ENCODE measurements around the gene MAGI1. TPM values are rescaled to one million over a fixed set of nuclear protein-coding genes. Genes with fewer than 3 reads are reported as not detected.

The MAGI1 gene
- total RNA-seq, 1 donor from 2014 or later: 21.9 TPM

DNA sequence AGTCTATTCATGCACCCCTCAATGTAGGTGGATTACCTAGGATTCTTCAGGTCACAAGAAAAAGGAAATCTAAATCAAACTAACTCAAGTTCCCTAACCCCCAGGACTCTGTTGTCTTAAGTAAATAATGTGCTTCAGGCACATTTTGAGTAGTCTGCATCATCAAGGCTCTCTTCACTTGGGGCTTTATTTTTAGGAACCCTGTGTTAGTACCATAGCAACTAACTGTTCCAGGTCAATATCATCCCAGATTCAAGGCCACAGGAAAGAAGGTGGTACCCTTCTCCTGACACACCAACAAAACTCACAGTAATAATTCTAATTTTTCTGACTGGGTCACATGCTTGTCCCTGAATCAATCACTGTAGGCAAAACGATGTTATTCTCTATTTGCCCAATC lies 218.1 kb downstream of the MAGI1 start:
- Mint-ChIP-seq H3K4me1 (ENCODE audit: unreplicated experiment) (no peaks in the 10 kb centered on the region), H3K27ac (ENCODE audit: unreplicated experiment) (no peak overlapping the region), H3K9me3 (ENCODE audit: unreplicated experiment) (peaks cover 3% of the 10 kb centered on the region), H3K4me3 (ENCODE audit: unreplicated experiment) (no peak overlapping the region), H3K27me3 (ENCODE audit: unreplicated experiment) (no peaks in the 10 kb centered on the region), H3K36me3 (ENCODE audit: unreplicated experiment) (no peaks in the 10 kb centered on the region)
- no peak for DNase-seq (ENCODE audit: extremely low spot score, unreplicated experiment)
- TF ChIP-seq, protein P1, sequence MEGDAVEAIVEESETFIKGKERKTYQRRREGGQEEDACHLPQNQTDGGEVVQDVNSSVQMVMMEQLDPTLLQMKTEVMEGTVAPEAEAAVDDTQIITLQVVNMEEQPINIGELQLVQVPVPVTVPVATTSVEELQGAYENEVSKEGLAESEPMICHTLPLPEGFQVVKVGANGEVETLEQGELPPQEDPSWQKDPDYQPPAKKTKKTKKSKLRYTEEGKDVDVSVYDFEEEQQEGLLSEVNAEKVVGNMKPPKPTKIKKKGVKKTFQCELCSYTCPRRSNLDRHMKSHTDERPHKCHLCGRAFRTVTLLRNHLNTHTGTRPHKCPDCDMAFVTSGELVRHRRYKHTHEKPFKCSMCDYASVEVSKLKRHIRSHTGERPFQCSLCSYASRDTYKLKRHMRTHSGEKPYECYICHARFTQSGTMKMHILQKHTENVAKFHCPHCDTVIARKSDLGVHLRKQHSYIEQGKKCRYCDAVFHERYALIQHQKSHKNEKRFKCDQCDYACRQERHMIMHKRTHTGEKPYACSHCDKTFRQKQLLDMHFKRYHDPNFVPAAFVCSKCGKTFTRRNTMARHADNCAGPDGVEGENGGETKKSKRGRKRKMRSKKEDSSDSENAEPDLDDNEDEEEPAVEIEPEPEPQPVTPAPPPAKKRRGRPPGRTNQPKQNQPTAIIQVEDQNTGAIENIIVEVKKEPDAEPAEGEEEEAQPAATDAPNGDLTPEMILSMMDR (IDR thresholded peaks at IDR 0.05): no peak

- TF ChIP-seq, protein P1 (IDR thresholded peaks at IDR 0.05): no peak
- Mint-ChIP-seq H3K4me3 (ENCODE audit: unreplicated experiment) (no peak overlapping the region), H3K4me1 (ENCODE audit: unreplicated experiment) (peaks cover 5% of the 10 kb centered on the region), H3K27ac (ENCODE audit: unreplicated experiment) (no peak overlapping the region), H3K27me3 (ENCODE audit: unreplicated experiment) (no peaks in the 10 kb centered on the region), H3K9me3 (ENCODE audit: unreplicated experiment) (peaks cover 3% of the 10 kb centered on the region), H3K36me3 (ENCODE audit: unreplicated experiment) (no peaks in the 10 kb centered on the region)
- DNase-seq (ENCODE audit: extremely low spot score, unreplicated experiment): no peak
Measured at GRCh38 chr3:65819896-65820295, 218.8 kb downstream of the MAGI1 start.

DNA sequence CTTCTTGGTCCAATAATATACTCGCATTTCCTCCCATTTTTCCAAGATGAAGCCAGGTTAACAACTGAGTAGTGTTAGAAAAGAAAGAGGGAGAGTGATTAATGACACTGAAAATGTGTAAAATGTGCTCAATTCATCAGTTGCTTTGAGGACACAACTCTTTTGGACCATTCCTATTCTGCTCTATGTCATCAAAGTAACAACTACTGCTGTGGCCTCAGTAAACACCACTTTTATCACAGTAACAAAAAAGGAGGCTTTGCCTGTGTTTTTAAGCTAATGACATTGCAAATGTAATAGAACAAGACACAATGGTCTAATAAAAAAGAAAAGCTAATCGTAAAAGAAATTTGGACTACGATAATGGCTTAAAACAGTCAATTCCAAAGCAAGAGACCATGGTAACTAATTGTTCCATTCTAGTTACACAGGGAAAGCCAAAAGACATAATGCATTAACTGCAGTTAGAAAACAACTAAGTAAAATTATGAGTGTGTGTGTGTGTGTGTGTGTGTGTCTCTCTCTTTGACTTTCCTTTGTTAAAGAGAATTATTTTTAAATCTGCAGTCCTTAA lies 221.1 kb downstream of the MAGI1 start:
- peaks cover 13% of the 10 kb centered on the region for H3K4me1 Mint-ChIP-seq (ENCODE audit: unreplicated experiment)
- no peaks in the 10 kb centered on the region for H3K27me3 Mint-ChIP-seq (ENCODE audit: unreplicated experiment)
- no peak for DNase-seq (ENCODE audit: extremely low spot score, unreplicated experiment)
- no peak overlapping the region for H3K4me3 Mint-ChIP-seq (ENCODE audit: unreplicated experiment)
- TF ChIP-seq, protein P1 (IDR thresholded peaks at IDR 0.05): no peak
- no peak overlapping the region for H3K27ac Mint-ChIP-seq (ENCODE audit: unreplicated experiment)
- H3K36me3 Mint-ChIP-seq (ENCODE audit: unreplicated experiment): no peaks in the 10 kb centered on the region
- H3K9me3 Mint-ChIP-seq (ENCODE audit: unreplicated experiment): peaks cover 2% of the 10 kb centered on the region

GRCh38 chr3:65816208-65816607 lies 222.5 kb downstream of the MAGI1 start:
- Mint-ChIP-seq H3K36me3 (ENCODE audit: unreplicated experiment) (no peaks in the 10 kb centered on the region), H3K27ac (ENCODE audit: unreplicated experiment) (no peak overlapping the region), H3K9me3 (ENCODE audit: unreplicated experiment) (no peaks in the 10 kb centered on the region), H3K4me1 (ENCODE audit: unreplicated experiment) (peaks cover 15% of the 10 kb centered on the region), H3K27me3 (ENCODE audit: unreplicated experiment) (no peaks in the 10 kb centered on the region), H3K4me3 (ENCODE audit: unreplicated experiment) (no peak overlapping the region)
- TF ChIP-seq, protein P1 (IDR thresholded peaks at IDR 0.05): no peak
- DNase-seq (ENCODE audit: extremely low spot score, unreplicated experiment): no peak

DNA sequence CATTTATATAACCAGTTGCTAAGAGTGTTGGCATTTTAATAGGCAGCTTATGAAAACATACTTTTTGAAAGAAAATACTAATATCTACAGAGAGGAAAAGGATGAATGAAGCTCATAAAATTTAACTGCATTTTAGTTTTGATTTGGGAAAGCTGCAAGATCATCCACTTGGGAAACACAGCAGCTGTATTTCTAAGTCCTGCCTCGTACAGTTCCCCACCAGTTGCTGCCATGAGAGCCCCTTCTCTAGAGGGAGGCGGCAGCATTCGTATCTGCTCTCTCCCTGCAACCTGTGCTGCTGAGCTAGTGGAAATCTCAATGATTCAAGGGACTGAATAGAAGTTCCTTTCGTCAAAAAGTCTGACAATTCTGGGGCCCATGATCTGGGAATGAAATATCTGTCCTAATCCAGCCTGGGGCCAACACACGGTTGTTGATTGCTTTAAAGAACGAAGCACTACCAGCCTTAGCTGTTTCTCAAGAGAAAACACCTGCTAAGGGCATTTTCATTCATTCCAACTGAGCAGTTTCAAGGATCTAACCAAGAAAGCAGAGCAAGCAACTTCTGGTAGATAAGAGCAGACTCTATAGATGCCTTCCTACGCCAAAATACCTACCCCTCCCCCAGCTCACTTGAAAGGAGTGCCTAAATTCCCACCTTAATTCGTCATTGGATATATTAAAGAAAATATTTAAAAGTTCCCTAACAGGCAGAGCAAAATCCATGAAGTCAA lies 223.7 kb downstream of the MAGI1 start:
- no peaks in the 10 kb centered on the region for H3K27me3 Mint-ChIP-seq (ENCODE audit: unreplicated experiment)
- H3K36me3 Mint-ChIP-seq (ENCODE audit: unreplicated experiment): no peaks in the 10 kb centered on the region
- no peak for DNase-seq (ENCODE audit: extremely low spot score, unreplicated experiment)
- H3K4me3 Mint-ChIP-seq (ENCODE audit: unreplicated experiment): no peak overlapping the region
- H3K4me1 Mint-ChIP-seq (ENCODE audit: unreplicated experiment): peaks cover 15% of the 10 kb centered on the region
- no peaks in the 10 kb centered on the region for H3K9me3 Mint-ChIP-seq (ENCODE audit: unreplicated experiment)
- no peak overlapping the region for H3K27ac Mint-ChIP-seq (ENCODE audit: unreplicated experiment)
- TF ChIP-seq, protein P1 (IDR thresholded peaks at IDR 0.05): no peak

Measured in osteocyte (in vitro differentiated cells).